Activated naive CD8-positive, alpha-beta T cell treated with anti-CD3 and anti-CD28 coated beads, Interleukin-2, amount 10 ng/mL, durations not matched to agents 7 days and 5 days (primary cell): ENCODE results near the gene RPL29. TPM values are rescaled to one million over a fixed set of nuclear protein-coding genes. Genes with fewer than 3 reads are reported as not detected.
A peak's percentile ranks its signal among the peaks of the same experiment; 100 is the strongest.

Experiments used
- ATAC-seq: fragments of 150-1000 bp; cut with Tn5 transposase; one replicate; pipeline ENCODE4 v1.10.0; 2021; ENCODE audit warnings: low read depth, moderate library complexity
- POLR2A ChIA-PET: fragments of 350-600 bp; sonication (Branson Sonifier 250); formaldehyde crosslinking; loops from one replicate; lab custom pipeline; 2021; ENCODE audit warnings: antibody characterized with exemption; lab: Charles Lee
- DNase-seq: peaks from one replicate; pipeline ENCODE4 v3.0.0; 2021
- H3K27ac Mint-ChIP-seq: one replicate; pipeline ENCODE4 v1.8.0; 2022; ENCODE audit warnings: mild to moderate bottlenecking, mixed read lengths
- H3K27me3 Mint-ChIP-seq: one replicate; pipeline ENCODE4 v1.8.0; 2022; ENCODE audit warnings: mild to moderate bottlenecking, moderate library complexity, mixed read lengths
- H3K36me3 Mint-ChIP-seq: one replicate; pipeline ENCODE4 v1.8.0; 2021; ENCODE audit warnings: mild to moderate bottlenecking, mixed read lengths
- H3K4me1 Mint-ChIP-seq: one replicate; pipeline ENCODE4 v1.8.0; 2021; ENCODE audit warnings: mixed read lengths
- H3K4me3 Mint-ChIP-seq: one replicate; pipeline ENCODE4 v1.8.0; 2022; ENCODE audit warnings: mild to moderate bottlenecking, moderate library complexity, mixed read lengths
- H3K9me3 Mint-ChIP-seq: one replicate; pipeline ENCODE4 v1.8.0; 2021; ENCODE audit warnings: mixed read lengths
- total RNA-seq, 2 experiments: library from RNA; stranded (reverse); gene quantifications; one replicate each; pipeline ENCODE4 v1.2.3, GENCODE V29; 2021

Gene RPL29
- total RNA-seq, 2 experiments from 2014 or later, result 1,076 to 1,089 TPM

GRCh38 chr3:51980253-51980652, 15.4 kb downstream of the RPL29 start:
- no peak overlapping the region for H3K4me3 Mint-ChIP-seq
- POLR2A ChIA-PET, result interaction anchor here (1.5 kb wide), 1 partner anchor 13 kb away, joined by 3 read pairs; no protein-coding TSS in a partner anchor
- peaks cover 31% of the 10 kb centered on the region for H3K4me1 Mint-ChIP-seq
- H3K36me3 Mint-ChIP-seq, result peaks cover 1% of the 10 kb centered on the region
- DNase-seq (no peak), ATAC-seq (no peak)
- no peak overlapping the region for H3K27ac Mint-ChIP-seq
- no peaks in the 10 kb centered on the region for H3K9me3 Mint-ChIP-seq
- no peaks in the 10 kb centered on the region for H3K27me3 Mint-ChIP-seq

GRCh38 chr3:51978143-51978502, 17.6 kb downstream of the RPL29 start:
- POLR2A ChIA-PET, result interaction anchor here (1.2 kb wide), 1 partner anchor 18 kb away, joined by 3 read pairs; the partner anchor contains the start of gene RPL29
- ATAC-seq (no peak), DNase-seq (no peak)
- Mint-ChIP-seq H3K36me3 (peaks cover 1% of the 10 kb centered on the region), H3K4me3 (no peak overlapping the region), H3K4me1 (peaks cover 36% of the 10 kb centered on the region), H3K9me3 (no peaks in the 10 kb centered on the region), H3K27me3 (no peaks in the 10 kb centered on the region), H3K27ac (no peak overlapping the region)

GRCh38 chr3:51977446-51978142, 18.1 kb downstream of the RPL29 start:
- peak; percentile 30 for ATAC-seq
- H3K36me3 Mint-ChIP-seq, result peaks cover 1% of the 10 kb centered on the region

GRCh38 chr3:51975852-51976549, 19.7 kb downstream of the RPL29 start:
- Mint-ChIP-seq H3K4me1 (peaks cover 27% of the 10 kb centered on the region), H3K27ac (peak overlapping the region; percentile 84), H3K27me3 (no peaks in the 10 kb centered on the region), H3K36me3 (peaks cover 1% of the 10 kb centered on the region), H3K4me3 (peak overlapping the region; percentile 89), H3K9me3 (no peaks in the 10 kb centered on the region)
- POLR2A ChIA-PET, result interaction anchor here (1.8 kb wide), 1 partner anchor 80 kb away, joined by 4 read pairs; the partner anchor contains the start of gene DUSP7
- ATAC-seq (no peak), DNase-seq (peak; percentile 58)

More at GRCh38 chr3:51977446-51978142, 18.1 kb downstream of the RPL29 start:
- Mint-ChIP-seq H3K27ac (peak overlapping the region; percentile 49), H3K4me1 (peaks cover 34% of the 10 kb centered on the region), H3K9me3 (no peaks in the 10 kb centered on the region), H3K27me3 (no peaks in the 10 kb centered on the region), H3K4me3 (peak overlapping the region; percentile 9)
- DNase-seq, result no peak
- POLR2A ChIA-PET, result interaction anchor here (0.7 to 1.2 kb wide), 3 partner anchors 18 to 303 kb away, joined by 3 read pairs; partner anchors contain the start of gene RPL29

- POLR2A ChIA-PET, result interaction anchor here (1.8 to 3.4 kb wide), 5 partner anchors 7 to 81 kb away, joined by 4 to 41 read pairs (median 7); partner anchors contain the start of genes ACY1, DUSP7, PARP3 and RRP9
These were observed 20.5 kb downstream of the RPL29 start, which contains the start of gene ABHD14A for GRCh38 chr3:51974963-51975851. Gene ABHD14A (plus strand): TSS chr3:51975064. CDS start chr3:51975136, 72 bp downstream.

GRCh38 chr3:51974277-51974962, 21.3 kb downstream of the RPL29 start:
- no peaks in the 10 kb centered on the region for H3K9me3 Mint-ChIP-seq
- no peak for DNase-seq
- H3K4me3 Mint-ChIP-seq, result peak overlapping the region; percentile 89
- POLR2A ChIA-PET, result interaction anchor here (0.9 to 3.4 kb wide), 13 partner anchors 8 to 589 kb away, joined by 3 to 41 read pairs (median 6); partner anchors contain the start of genes ACY1, DUSP7, MANF and PARP3
- peak overlapping the region; percentile 90 for H3K27ac Mint-ChIP-seq
- H3K36me3 Mint-ChIP-seq, result no peaks in the 10 kb centered on the region
- peaks cover 30% of the 10 kb centered on the region for H3K4me1 Mint-ChIP-seq
- H3K27me3 Mint-ChIP-seq, result no peaks in the 10 kb centered on the region
- ATAC-seq, result peak; percentile 9

More at GRCh38 chr3:51974963-51975851, 20.5 kb downstream of the RPL29 start, which contains the start of gene ABHD14A:
- Mint-ChIP-seq H3K4me3 (peak within 1 kb of the TSS; percentile 89), H3K27me3 (no peaks in the 10 kb centered on the region), H3K9me3 (no peaks in the 10 kb centered on the region), H3K36me3 (no peaks in the 10 kb centered on the region), H3K27ac (peak within 1 kb of the TSS; percentile 90), H3K4me1 (peaks cover 29% of the 10 kb centered on the region)
- DNase-seq, result peak; percentile 83
- ATAC-seq, result peak; percentile 75

GRCh38 chr3:51971350-51971749, 24.3 kb downstream of the RPL29 start:
- H3K27me3 Mint-ChIP-seq, result no peaks in the 10 kb centered on the region
- no peak overlapping the region for H3K4me3 Mint-ChIP-seq
- no peak overlapping the region for H3K27ac Mint-ChIP-seq
- POLR2A ChIA-PET, result interaction anchor here (0.7 kb wide), 1 partner anchor 160 kb away, joined by 3 read pairs; no protein-coding TSS in a partner anchor
- ATAC-seq (no peak), DNase-seq (no peak)
- H3K9me3 Mint-ChIP-seq, result no peaks in the 10 kb centered on the region
- H3K4me1 Mint-ChIP-seq, result peaks cover 22% of the 10 kb centered on the region
- no peaks in the 10 kb centered on the region for H3K36me3 Mint-ChIP-seq

GRCh38 chr3:51970606-51971300, 24.9 kb downstream of the RPL29 start:
- Mint-ChIP-seq H3K4me3 (no peak overlapping the region), H3K4me1 (peaks cover 22% of the 10 kb centered on the region), H3K27ac (no peak overlapping the region), H3K9me3 (no peaks in the 10 kb centered on the region), H3K27me3 (peaks cover 2% of the 10 kb centered on the region), H3K36me3 (no peaks in the 10 kb centered on the region)
- DNase-seq, result no peak
- POLR2A ChIA-PET, result no interaction called here
- no peak for ATAC-seq

- Mint-ChIP-seq H3K27me3 (peaks cover 4% of the 10 kb centered on the region), H3K9me3 (no peaks in the 10 kb centered on the region), H3K4me1 (peaks cover 18% of the 10 kb centered on the region), H3K36me3 (no peaks in the 10 kb centered on the region), H3K27ac (no peak overlapping the region), H3K4me3 (no peak overlapping the region)
- ATAC-seq (no peak), DNase-seq (no peak)
- POLR2A ChIA-PET, result interaction anchor here (2.8 kb wide), 1 partner anchor 12 kb away, joined by 15 read pairs; the partner anchor contains the start of gene ACY1
These were observed 25.9 kb downstream of the RPL29 start for GRCh38 chr3:51969841-51970240.

GRCh38 chr3:51968883-51969678, 26.6 kb downstream of the RPL29 start:
- no peak for DNase-seq
- Mint-ChIP-seq H3K4me3 (peak overlapping the region; percentile 35), H3K27me3 (peaks cover 4% of the 10 kb centered on the region), H3K27ac (no peak overlapping the region), H3K9me3 (no peaks in the 10 kb centered on the region), H3K36me3 (no peaks in the 10 kb centered on the region), H3K4me1 (peaks cover 15% of the 10 kb centered on the region)
- POLR2A ChIA-PET, result interaction anchor here (2.5 to 2.8 kb wide), 2 partner anchors 13 to 27 kb away, joined by 13 to 15 read pairs; partner anchors contain the start of genes ACY1, PARP3 and RRP9
- no peak for ATAC-seq
